Stimulated activated CD8-positive, alpha-beta memory T cell treated with anti-CD3 and anti-CD28 coated beads, Interleukin-2, amount 100 ng/mL, for 1 hour (primary cell): Measurements from ENCODE around the gene GRIP1.

Source experiments
- DNase-seq, 2 donors: peaks; one replicate each; pipeline ENCODE4 v3.0.0-alpha.2; 2020; ENCODE audit warnings: low read depth in 2 of 2

Gene GRIP1

DNA sequence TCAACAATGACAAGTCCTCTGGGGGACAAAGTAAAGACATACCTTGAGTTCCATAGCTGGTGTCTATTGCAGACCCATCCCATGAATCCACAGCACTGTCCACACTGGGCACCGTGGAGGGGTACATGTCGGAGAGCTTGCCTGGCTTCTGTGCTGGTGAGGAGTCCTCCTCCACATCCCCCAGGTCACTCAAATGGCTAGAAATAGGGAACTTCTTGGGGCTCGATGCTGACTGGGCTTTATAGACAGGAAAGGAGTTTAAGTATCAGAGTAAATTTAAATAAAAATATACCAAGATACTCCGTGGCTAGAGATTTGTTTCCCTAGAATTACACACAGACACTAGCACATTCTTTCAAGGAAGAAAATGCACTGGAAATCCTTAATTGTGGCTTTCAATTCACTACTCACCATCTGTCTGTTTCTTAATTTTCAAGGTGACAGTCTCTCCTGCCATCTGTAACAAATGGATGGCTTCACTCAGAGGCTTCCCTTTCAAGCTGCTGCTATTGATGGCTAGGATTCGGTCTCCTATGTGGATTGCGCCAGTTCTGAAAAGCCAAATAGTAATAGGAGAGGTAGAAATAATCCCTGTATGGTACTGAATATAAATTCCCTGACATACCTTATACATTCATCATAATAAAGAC lies 286.5 kb downstream of the GRIP1 start:
- DNase-seq, result no peak

- DNase-seq, result no peak
Measured at GRCh38 chr12:66388517-66388916, 290.4 kb downstream of the GRIP1 start.

GRCh38 chr12:66387117-66387516 lies 291.8 kb downstream of the GRIP1 start:
- DNase-seq, result no peak

DNA sequence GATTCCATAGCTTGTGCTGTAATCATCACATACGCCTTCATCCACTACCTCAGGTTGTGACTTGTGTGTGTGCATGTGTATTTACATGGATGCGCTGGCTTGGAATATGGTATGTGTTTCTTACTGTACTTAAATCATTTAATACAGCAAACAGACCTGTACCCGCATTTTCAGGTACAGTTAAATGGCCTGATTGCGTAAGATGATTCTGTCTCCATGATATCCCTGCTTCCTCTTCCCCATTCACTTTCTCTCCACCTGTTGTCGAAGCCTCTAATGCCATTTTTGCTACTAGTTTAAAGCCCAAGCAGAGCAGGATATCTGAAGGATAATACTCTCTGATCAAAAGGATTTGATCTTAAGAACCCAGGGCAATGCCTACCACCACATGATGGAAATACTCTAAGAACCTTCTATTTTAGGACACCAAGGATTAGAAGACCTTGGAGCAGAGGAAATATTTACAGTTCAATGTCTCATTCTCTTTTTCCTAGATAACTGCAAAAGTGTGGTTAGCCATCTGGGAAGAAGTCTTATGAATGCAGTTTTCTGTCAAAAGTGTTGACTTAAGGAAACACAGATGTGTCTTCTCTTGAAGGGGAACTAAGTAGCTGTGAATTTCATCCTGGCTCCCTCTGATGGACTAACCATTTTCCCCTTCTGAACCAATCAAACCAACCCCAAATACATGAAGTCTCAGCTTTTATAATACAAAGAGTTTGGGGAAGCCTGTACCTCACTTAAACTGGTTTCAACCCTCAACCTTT lies 297.9 kb downstream of the GRIP1 start:
- DNase-seq, result no peak

- no peak for DNase-seq
Measured at GRCh38 chr12:66379616-66380015, 299.3 kb downstream of the GRIP1 start.

GRCh38 chr12:66375560-66375959 lies 303.3 kb downstream of the GRIP1 start:
- no peak for DNase-seq

DNA sequence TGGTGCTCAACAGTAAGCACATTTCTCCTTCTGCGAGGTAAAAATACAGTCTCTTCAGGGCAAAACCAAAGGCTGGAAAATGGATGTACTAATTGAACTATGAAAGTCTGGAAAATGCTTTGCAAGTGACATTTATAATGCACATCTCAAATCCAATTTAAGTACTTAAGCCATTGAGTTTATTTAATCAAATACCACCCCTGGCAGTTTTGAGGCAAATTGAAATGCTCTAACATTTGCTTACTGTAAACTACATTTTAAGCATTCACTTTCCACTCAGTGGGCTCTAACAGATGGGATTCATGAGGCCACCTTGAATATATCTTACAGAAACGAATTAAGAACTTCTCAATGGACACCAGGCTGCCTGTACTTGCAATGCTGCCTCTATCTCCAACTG lies 306.9 kb downstream of the GRIP1 start:
- no peak for DNase-seq

GRCh38 chr12:66367015-66367667 lies 311.7 kb downstream of the GRIP1 start:
- no peak for DNase-seq

DNA sequence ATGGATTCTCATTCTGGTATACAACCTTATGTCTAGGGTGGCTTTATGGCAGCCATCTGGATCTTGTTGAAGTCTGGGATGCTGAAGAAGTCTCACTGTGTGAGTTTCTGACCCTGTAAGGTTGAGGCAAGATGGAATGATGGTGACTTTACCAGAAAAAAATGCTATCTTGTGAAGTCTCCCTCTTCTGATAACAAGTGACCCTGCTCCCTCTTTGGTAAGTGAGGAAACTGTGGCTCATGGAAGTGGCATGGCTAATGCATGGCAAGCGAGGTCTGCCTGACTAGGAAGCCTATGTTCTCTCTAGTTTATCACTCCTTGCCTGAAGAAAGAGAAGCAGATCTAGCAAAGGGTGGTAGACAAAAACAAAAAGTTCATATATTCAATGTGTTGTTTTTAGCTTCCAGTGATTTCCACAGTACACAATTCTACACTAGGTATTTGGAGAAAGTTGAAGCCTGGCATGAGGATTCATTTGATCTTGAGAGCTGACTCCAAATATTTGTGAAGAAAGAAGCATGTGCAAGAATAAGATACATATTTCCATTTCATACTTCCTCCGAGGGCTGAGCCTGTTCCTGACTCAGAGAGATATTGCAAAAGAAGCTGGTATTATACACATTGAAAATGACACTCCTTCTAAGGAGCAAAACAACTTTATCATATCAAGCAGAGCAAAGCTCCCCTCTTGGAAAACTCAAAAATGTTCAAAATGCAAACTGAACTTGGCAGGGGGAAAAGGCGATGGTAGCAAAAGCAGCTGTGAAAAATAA lies 313.0 kb downstream of the GRIP1 start:
- DNase-seq, result no peak

- DNase-seq, result no peak
Measured at GRCh38 chr12:66361703-66362102, 317.2 kb downstream of the GRIP1 start.

- no peak for DNase-seq
Measured at GRCh38 chr12:66359300-66359699, 319.6 kb downstream of the GRIP1 start.

GRCh38 chr12:66354291-66354690 lies 324.6 kb downstream of the GRIP1 start:
- DNase-seq, result no peak

GRCh38 chr12:66352899-66353298 lies 326.0 kb downstream of the GRIP1 start:
- DNase-seq, result no peak

GRCh38 chr12:66352197-66352596 lies 326.7 kb downstream of the GRIP1 start:
- DNase-seq, result no peak

DNA sequence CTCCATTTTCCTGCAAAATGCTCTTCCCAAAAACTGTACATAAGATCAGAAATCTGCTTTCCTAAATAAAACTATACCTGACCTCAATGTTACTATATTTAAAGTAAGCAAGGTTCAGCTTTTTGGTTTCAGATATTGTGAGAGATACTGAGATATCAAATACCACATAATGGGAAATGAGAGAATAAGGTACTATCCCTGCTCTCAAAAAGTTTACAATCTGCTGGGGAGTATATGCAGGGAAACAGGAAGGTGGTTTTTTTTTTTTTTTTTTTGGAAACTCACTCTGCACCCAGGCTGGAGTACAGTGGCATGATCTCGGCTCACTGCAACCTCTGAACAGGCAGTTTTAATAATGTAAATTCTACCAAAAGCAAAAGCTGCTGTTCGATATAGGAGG lies 327.6 kb downstream of the GRIP1 start:
- no peak for DNase-seq

- no peak for DNase-seq
Measured at GRCh38 chr12:66345956-66346355, 332.9 kb downstream of the GRIP1 start.

DNA sequence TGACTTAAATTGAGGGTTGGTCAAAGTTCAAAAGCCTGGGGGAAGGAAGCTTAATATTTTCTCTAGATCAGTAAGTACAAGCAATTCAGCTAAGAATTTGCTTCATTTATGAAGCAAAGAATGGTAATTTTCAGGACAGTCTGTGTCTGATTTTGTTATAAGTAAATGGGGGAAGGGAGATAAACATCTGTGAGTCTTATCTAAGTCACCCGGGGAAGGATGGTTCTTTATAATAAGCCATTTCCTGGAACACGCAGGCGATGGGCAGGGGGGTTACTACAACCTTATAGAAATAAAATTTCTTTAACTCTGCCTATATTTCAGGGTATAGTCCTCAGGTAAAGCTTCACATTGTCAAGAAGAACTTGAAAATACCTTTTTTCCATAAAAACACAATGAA lies 333.7 kb downstream of the GRIP1 start:
- DNase-seq, result no peak

GRCh38 chr12:66341126-66341525 lies 337.8 kb downstream of the GRIP1 start:
- no peak for DNase-seq

DNA sequence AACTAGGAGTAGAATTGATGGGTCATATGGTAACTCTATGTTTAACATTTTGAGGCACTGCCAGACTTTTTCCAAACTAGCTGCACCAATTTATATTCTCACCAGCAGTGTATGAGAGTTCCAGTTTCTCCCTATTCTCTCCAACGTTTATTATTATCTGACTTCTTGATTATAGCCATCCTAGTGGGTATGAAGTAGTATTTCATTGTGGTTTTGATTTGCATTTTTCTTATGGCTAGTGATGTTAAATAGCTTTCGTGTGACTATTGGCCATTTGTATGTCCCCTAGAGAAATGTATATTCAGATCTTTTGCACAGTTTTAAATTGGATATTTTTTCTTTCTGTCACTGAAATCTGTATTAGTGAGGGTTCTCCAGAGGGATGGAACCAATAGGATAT lies 338.7 kb downstream of the GRIP1 start:
- DNase-seq, result no peak

DNA sequence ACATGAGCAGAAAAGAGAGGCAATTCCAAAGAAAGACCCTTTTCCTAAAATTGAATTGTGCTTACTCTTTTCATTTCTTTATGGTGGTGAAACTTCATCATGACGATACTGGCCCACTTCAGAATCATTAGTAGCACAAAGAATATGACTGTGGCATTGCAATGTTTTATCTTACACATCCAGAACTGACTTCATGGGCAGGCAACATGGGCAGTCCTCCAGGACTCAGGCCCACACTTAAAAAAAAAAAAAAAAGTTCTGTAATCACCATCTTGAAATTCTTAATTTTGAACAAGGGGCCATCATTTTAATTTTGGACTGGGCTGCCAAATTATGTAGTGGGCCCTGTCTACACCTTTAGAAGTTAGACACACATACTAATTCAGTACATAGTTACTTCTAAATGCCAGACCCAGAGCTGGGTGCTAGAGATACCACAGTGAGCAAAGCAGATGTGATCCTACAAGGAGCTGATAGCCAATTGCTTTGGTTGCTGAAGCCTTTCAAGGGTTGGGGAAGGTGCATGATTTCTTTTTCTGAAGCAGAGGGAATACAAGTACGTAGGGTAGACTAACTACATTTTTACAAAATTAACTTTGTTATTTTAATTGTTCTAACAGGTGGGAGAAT lies 341.4 kb downstream of the GRIP1 start:
- DNase-seq, result no peak

DNA sequence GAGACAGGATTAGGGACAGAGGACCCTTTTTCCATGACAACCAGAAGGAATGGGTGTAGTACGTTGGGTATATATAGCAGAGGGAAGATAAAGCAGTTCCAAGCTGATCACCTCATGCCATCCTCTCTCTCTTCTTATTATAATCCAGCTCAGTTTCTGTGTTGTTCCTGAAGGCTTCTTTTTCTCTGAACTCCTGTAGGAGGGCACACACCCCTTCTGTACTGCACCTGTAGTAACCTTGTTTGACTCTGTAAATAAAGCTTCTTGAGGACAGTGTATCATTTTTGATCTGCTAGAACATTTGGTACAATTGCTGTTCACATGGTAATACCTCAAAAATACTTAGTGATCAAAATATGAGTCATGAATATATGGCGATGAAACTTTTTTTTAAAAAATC lies 343.1 kb downstream of the GRIP1 start:
- no peak for DNase-seq

DNA sequence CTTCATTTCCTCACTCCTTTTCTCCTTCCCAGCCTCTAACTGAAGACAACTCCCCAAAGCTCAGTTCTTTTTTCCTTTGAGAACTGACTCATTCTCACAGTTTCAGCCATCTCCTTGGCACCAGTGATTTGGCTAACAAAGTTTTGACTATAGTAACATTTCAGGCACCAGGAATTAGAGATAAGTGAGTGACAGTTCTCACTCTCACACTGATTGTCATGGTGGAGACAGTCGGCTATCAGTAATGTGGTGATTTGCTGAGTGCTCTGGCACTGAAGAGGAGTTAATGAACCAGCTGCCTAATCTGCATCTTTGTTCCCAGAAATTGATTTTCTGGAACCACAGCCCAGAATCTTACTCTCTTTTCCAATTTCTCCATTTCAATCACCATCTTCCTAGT lies 347.1 kb downstream of the GRIP1 start:
- no peak for DNase-seq
